Measurements from ENCODE around the gene GRAPL.
A peak's percentile ranks its signal among the peaks of the same experiment; 100 is the strongest.
"Not testable (repeated sequence)": the region's sequence is repeated elsewhere in the genome, so short reads cannot be mapped to it uniquely, and the experiment has no call there.

Gene GRAPL

GRCh38 chr17:19150678-19151615 is 23.6 kb downstream of the GRAPL start:
- not testable (repeated sequence) for H3K4me3 Mint-ChIP-seq; DNase-seq (ENCODE audit: low spot score); H3K36me3 Mint-ChIP-seq (ENCODE audit: low read depth); H3K27me3 Mint-ChIP-seq (ENCODE audit: low read depth); H3K9me3 Mint-ChIP-seq; H3K27ac Mint-ChIP-seq; H3K4me1 Mint-ChIP-seq (ENCODE audit: low read depth)

DNA sequence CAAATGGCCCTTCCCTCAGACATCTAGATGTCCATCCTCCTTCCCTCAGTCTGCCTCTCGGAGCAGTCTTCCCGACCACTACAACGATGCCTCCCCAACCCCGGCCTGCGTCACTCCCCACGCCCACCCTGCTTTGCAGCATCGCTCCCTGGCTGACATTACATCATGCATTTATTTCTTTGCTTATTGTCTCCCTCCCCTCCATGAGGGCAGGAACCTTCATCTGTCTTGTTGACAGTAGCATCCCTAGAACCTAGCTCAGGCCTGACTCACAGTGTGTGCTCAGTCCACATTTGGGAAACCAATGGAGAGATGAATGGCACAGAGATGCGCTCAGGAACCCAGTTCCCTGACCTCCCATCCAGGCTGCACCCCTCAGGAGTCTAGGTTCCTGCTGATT is 30.2 kb downstream of the GRAPL start:
- H3K27ac Mint-ChIP-seq; H3K4me1 Mint-ChIP-seq (ENCODE audit: low read depth); H3K4me3 Mint-ChIP-seq; DNase-seq (ENCODE audit: low spot score); H3K27me3 Mint-ChIP-seq (ENCODE audit: low read depth); H3K9me3 Mint-ChIP-seq; H3K36me3 Mint-ChIP-seq (ENCODE audit: low read depth): not testable (repeated sequence)

- not testable (repeated sequence) for H3K9me3 Mint-ChIP-seq; H3K4me3 Mint-ChIP-seq; H3K27me3 Mint-ChIP-seq (ENCODE audit: low read depth); H3K36me3 Mint-ChIP-seq (ENCODE audit: low read depth); DNase-seq (ENCODE audit: low spot score); H3K4me1 Mint-ChIP-seq (ENCODE audit: low read depth); H3K27ac Mint-ChIP-seq
Observed at GRCh38 chr17:19158478-19158877, 31.1 kb downstream of the GRAPL start.

DNA sequence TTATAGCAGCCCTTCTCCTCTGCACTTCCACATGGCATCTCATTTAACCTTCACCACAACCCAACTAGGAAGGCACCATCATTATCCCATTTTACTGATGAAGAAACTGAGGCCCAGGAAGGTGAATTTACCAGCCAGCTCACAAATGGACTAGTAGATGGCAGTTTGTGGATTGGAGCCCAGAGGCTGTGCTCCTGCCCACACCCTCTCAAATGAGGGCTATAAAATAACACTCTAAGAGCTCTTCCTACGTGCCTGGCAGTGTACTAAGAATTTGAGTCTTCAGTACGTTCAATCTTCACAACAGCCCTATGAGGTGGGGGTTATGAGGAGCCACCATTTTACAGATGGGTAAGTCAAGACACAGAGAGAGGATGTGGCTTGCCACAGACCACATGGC is 31.5 kb downstream of the GRAPL start:
- DNase-seq (ENCODE audit: low spot score); H3K4me1 Mint-ChIP-seq (ENCODE audit: low read depth); H3K36me3 Mint-ChIP-seq (ENCODE audit: low read depth); H3K27ac Mint-ChIP-seq; H3K4me3 Mint-ChIP-seq; H3K27me3 Mint-ChIP-seq (ENCODE audit: low read depth); H3K9me3 Mint-ChIP-seq: not testable (repeated sequence)

DNA sequence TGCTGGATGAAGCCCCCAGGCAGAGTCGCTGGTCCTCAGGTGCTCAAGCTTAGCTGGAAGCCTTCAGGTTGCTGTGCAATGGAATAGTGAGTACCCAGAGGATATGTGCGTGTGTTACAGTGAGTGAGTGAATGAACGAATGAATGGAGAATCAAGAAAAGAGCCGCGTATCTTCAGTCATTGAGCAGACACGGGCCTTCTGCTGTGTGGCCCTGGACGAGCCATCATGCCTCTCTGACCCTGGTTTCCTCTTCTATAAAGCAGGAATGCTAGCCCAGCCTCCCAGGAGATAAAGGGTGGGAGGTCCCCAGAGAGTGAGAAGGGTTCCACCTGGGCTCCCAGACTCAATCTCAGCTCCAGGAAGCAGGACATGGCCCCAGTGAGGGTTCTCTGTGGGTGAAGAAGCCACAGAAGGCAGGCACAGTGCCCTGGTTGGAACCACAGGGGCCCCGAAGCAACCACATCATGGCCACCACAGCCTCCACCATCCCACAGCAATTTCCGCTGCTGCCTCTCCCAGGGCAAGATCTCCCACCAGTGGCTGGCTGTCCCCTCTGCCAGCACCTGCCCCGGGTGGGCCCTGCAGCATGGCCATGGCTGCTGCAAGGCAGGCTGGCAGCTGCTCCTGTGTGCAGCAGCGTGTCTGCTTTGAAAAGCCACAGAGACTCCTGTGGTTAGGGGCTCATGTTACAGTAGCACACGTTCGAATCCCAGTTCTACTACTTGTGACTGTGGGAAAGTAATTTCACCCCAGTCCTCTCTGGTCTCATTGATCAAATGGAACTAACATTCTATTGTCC is 34.1 kb downstream of the GRAPL start:
- not testable (repeated sequence) for H3K4me1 Mint-ChIP-seq (ENCODE audit: low read depth); H3K27me3 Mint-ChIP-seq (ENCODE audit: low read depth); H3K4me3 Mint-ChIP-seq; H3K27ac Mint-ChIP-seq; DNase-seq (ENCODE audit: low spot score); H3K9me3 Mint-ChIP-seq; H3K36me3 Mint-ChIP-seq (ENCODE audit: low read depth)

GRCh38 chr17:19162384-19163216 is 35.2 kb downstream of the GRAPL start:
- H3K27ac Mint-ChIP-seq; H3K9me3 Mint-ChIP-seq; H3K27me3 Mint-ChIP-seq (ENCODE audit: low read depth); H3K36me3 Mint-ChIP-seq (ENCODE audit: low read depth); H3K4me3 Mint-ChIP-seq; H3K4me1 Mint-ChIP-seq (ENCODE audit: low read depth); DNase-seq (ENCODE audit: low spot score): not testable (repeated sequence)

DNA sequence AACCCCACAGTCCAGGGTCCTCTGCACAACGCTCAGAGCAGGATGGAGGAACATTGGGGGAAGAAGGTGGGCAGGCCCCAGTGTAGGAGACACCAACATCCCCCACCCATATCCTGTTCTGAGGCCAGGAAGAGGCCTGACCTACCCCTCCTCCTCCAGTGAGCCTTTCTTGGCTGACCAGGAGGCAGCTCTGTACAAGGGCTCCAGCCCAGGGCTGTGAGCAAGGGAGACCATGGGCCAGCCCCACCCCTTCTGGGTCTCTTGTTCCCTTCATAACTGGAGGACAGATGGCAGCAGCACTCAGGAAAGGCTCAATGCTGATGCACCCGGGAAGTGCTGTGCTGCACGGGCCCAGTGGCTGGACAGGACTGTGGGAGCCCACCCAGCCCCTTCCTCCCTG is 47.0 kb downstream of the GRAPL start:
- not testable (repeated sequence) for H3K4me1 Mint-ChIP-seq (ENCODE audit: low read depth); H3K27me3 Mint-ChIP-seq (ENCODE audit: low read depth); DNase-seq (ENCODE audit: low spot score); H3K4me3 Mint-ChIP-seq; H3K36me3 Mint-ChIP-seq (ENCODE audit: low read depth); H3K27ac Mint-ChIP-seq; H3K9me3 Mint-ChIP-seq

DNA sequence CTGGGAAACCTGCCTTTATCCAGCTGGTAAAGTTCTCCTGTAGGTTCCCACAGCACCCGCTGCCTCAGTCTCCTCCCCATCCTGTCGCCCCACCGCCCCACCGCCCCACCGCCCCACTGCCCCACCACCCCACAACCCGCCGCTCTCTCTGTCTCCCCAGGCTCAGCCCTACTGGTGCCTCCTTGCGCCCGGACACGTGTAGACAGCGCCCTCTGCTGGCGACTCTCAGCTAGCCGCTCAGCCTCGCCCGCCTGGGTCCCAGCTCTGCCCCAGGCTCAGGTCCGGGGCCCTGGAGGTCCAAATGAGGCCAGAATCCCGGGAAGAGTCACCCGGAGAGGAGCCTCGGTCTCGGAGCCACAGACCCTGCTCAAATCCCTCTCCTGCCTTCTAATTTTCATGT is 48.0 kb downstream of the GRAPL start:
- H3K4me3 Mint-ChIP-seq: not testable (repeated sequence)

DNA sequence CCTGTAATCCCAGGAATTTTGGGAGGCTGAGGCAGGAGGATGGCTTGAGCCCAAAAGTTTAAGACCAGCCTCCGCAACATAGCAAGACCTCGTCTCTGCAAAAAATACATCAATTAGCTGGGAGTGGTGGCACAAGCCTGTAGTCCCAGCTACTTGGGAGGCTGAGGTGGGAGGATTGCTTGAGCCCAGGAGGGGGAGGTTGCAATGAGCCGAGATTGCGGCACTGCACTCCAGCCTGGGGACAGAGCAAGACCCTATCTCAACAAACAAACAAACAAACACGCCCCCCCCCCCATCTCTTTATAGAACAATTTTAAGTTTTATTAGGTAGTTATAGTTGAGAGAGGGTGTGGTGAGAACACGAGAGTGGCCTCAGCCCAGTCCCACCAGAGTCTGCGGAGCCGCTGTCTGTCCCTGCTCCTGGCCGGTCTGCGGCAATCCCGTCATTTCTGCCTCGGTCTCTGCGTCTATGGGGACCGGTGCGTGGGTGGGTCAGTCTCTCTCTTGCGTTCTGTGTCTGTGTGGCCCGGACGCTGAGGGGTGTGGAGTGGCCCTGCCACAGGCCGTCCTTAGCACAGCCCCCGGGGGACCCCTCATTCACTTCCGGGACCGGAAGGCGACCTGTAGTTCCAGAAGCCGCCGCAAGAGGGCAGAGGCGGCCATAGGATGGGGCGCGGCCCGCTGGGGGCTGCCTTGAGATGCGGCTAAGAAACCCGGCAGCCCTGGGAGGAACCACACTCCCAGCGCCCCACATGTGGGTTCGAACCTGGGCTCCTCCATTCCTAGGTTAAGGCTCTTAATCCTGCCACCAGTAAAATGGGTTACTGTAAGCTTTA is 53.9 kb downstream of the GRAPL start:
- H3K27ac Mint-ChIP-seq; H3K36me3 Mint-ChIP-seq (ENCODE audit: low read depth); H3K27me3 Mint-ChIP-seq (ENCODE audit: low read depth); H3K4me3 Mint-ChIP-seq; H3K9me3 Mint-ChIP-seq; H3K4me1 Mint-ChIP-seq (ENCODE audit: low read depth); DNase-seq (ENCODE audit: low spot score): not testable (repeated sequence)

More for the DNA sequence above, 48.0 kb downstream of the GRAPL start:
- DNase-seq (ENCODE audit: low spot score); H3K4me1 Mint-ChIP-seq (ENCODE audit: low read depth); H3K9me3 Mint-ChIP-seq; H3K27me3 Mint-ChIP-seq (ENCODE audit: low read depth); H3K27ac Mint-ChIP-seq; H3K36me3 Mint-ChIP-seq (ENCODE audit: low read depth): not testable (repeated sequence)

DNA sequence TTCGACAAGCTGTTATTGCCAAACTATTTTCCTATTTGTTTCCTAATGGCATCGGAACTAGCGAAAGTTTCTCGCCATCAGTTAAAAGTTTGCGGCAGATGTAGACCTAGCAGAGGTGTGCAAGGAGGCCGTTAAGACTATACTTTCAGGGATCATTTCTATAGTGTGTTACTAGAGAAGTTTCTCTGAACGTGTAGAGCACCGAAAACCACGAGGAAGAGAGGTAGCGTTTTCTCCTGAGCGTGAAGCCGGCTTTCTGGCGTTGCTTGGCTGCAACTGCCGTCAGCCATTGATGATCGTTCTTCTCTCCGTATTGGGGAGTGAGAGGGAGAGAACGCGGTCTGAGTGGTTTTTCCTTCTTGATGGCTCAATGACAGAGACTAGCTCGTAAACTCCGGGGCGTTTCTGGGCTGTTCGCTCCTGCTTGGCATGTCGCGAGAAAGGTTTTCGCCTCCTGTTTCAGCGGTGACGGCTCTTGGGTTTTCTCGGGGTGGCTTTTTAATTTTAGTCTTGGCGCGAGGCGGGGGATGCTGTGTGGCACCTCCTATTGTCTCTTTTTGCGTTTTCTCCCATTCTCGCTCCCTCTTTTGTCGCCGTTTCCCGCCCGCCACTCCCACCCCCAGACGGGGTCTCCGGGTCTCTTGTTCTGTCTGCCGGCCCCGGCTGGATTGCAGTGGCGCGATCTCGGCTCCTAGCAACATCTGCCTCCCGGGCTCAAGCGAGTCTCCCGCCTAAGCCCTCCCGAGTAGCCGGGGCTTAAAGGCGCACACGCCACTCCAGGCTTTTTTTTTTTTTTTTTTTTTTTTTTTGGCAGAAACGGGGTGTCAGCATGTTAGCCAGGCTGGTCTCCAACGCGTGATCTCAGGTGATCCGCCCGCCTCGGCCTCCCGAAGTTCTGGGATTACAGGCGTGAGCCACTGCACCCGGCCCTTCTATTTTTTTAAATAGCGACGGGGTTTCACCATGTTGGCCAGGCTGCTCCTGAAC is 60.8 kb downstream of the GRAPL start:
- not testable (repeated sequence) for H3K4me1 Mint-ChIP-seq (ENCODE audit: low read depth); H3K4me3 Mint-ChIP-seq; H3K27me3 Mint-ChIP-seq (ENCODE audit: low read depth); H3K9me3 Mint-ChIP-seq; H3K36me3 Mint-ChIP-seq (ENCODE audit: low read depth); H3K27ac Mint-ChIP-seq
- DNase-seq (ENCODE audit: low spot score): peak; percentile 94

- H3K27ac Mint-ChIP-seq: not testable (repeated sequence)
Observed at GRCh38 chr17:19188870-19189708, 61.7 kb downstream of the GRAPL start.

More at GRCh38 chr17:19188870-19189708, 61.7 kb downstream of the GRAPL start:
- not testable (repeated sequence) for H3K9me3 Mint-ChIP-seq; H3K36me3 Mint-ChIP-seq (ENCODE audit: low read depth); H3K27me3 Mint-ChIP-seq (ENCODE audit: low read depth); H3K4me3 Mint-ChIP-seq; DNase-seq (ENCODE audit: low spot score); H3K4me1 Mint-ChIP-seq (ENCODE audit: low read depth)
